KMS-11 (cell line): Measurements from ENCODE around the gene HAL.

Source experiments
- H2AFZ ChIP-seq: fragments of 200-600 bp; sonication (generic); 2 replicates; pipeline ENCODE4 v1.6.1; 2016; ENCODE audit warnings: antibody characterized with exemption, mixed run types, low read depth
- H3K27ac ChIP-seq: fragments of 200-600 bp; sonication (generic); 2 replicates; pipeline ENCODE4 v1.6.1; 2016; ENCODE audit warnings: mild to moderate bottlenecking, mixed run types
- H3K27me3 ChIP-seq: fragments of 200-600 bp; sonication (generic); 2 replicates; pipeline ENCODE4 v1.6.1; 2017; ENCODE audit warnings: mild to moderate bottlenecking, low read depth, mixed run types, moderate library complexity; ENCODE audit not compliant: insufficient read depth
- H3K36me3 ChIP-seq: fragments of 200-600 bp; sonication (generic); 2 replicates; pipeline ENCODE4 v1.6.1; 2017; ENCODE audit warnings: mild to moderate bottlenecking, mixed run types; ENCODE audit not compliant: insufficient read depth
- H3K4me1 ChIP-seq: fragments of 200-600 bp; sonication (generic); 2 replicates; pipeline ENCODE4 v1.6.1; 2016; ENCODE audit warnings: mild to moderate bottlenecking, low read depth, mixed run types; ENCODE audit not compliant: poor library complexity, severe bottlenecking
- H3K4me2 ChIP-seq: fragments of 200-600 bp; sonication (generic); 2 replicates; pipeline ENCODE4 v1.7.0; 2016; ENCODE audit warnings: mild to moderate bottlenecking, mixed run types
- H3K4me3 ChIP-seq: fragments of 200-600 bp; sonication (generic); IDR thresholded peaks from 2 replicates; pipeline ENCODE4 v1.6.1; 2017; ENCODE audit warnings: low read depth, low read length, mixed read lengths; ENCODE audit not compliant: insufficient read depth
- H3K79me2 ChIP-seq: fragments of 200-600 bp; sonication (generic); 2 replicates; pipeline ENCODE4 v1.6.1; 2016; ENCODE audit warnings: low read depth, mixed run types; ENCODE audit not compliant: insufficient read depth
- H3K9ac ChIP-seq: fragments of 200-600 bp; sonication (generic); 2 replicates; pipeline ENCODE4 v1.6.1; 2016; ENCODE audit warnings: mild to moderate bottlenecking, mixed run types
- H4K20me1 ChIP-seq: fragments of 200-600 bp; sonication (generic); 2 replicates; pipeline ENCODE4 v1.6.1; 2016; ENCODE audit warnings: mild to moderate bottlenecking, mixed run types; ENCODE audit not compliant: insufficient read depth
- CTCF ChIP-seq: fragments of 200-600 bp; sonication (generic); conservative IDR thresholded peaks from 2 replicates; pipeline ENCODE4 v1.6.1; 2017; ENCODE audit warnings: low read depth, mild to moderate bottlenecking, antibody characterized with exemption, low read length, moderate library complexity, mixed read lengths

HAL gene

GRCh38 chr12:96028538-96028937 lies 32.4 kb upstream of the HAL start:
- no peak for TF ChIP-seq CTCF
- H4K20me1 ChIP-seq = no peaks in the 10 kb centered on the region
- peaks cover under 1% of the 10 kb centered on the region for H3K4me1 ChIP-seq
- no peaks in the 10 kb centered on the region for H3K36me3 ChIP-seq
- no peak overlapping the region for H3K4me2 ChIP-seq
- H3K27ac ChIP-seq = no peak overlapping the region
- H2AFZ ChIP-seq = no peak overlapping the region
- 0 out of 2 replicates have a peak, but pooled peaks cover 2% of the 10 kb centered on the region for H3K79me2 ChIP-seq
- no peak overlapping the region for H3K4me3 ChIP-seq
- H3K27me3 ChIP-seq = no peaks in the 10 kb centered on the region
- H3K9ac ChIP-seq = no peak overlapping the region

DNA sequence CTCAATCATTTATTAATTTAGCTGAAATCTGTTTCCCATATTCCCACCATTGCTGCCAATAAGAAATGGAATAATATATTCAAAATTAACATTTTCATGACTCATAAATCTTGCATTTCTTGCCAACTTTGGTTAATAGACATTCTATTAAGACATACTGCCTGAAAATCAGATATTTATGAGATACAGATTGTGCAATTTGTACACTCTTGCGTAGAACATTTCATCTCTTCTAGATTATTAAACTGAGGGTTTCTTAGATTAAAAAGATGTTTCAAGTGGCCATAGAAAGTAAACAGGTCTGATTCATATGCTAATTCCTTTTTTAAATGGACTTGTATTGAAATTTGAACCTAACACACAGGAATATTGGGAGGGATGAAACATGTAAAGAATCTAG lies 30.2 kb upstream of the HAL start:
- no peak overlapping the region for H3K4me3 ChIP-seq
- H3K79me2 ChIP-seq = no peaks in the 10 kb centered on the region
- no peaks in the 10 kb centered on the region for H3K4me1 ChIP-seq
- H3K36me3 ChIP-seq = no peaks in the 10 kb centered on the region
- no peak overlapping the region for H2AFZ ChIP-seq
- no peak overlapping the region for H3K9ac ChIP-seq
- no peaks in the 10 kb centered on the region for H3K27me3 ChIP-seq
- H4K20me1 ChIP-seq = no peaks in the 10 kb centered on the region
- H3K4me2 ChIP-seq = no peak overlapping the region
- H3K27ac ChIP-seq = no peak overlapping the region
- no peak for TF ChIP-seq CTCF

GRCh38 chr12:96025518-96025917 lies 29.4 kb upstream of the HAL start:
- no peak overlapping the region for H2AFZ ChIP-seq
- no peak overlapping the region for H3K27ac ChIP-seq
- no peaks in the 10 kb centered on the region for H3K27me3 ChIP-seq
- no peak overlapping the region for H3K4me3 ChIP-seq
- H3K4me2 ChIP-seq = no peak overlapping the region
- TF ChIP-seq CTCF = no peak
- no peaks in the 10 kb centered on the region for H3K79me2 ChIP-seq
- H3K4me1 ChIP-seq = no peaks in the 10 kb centered on the region
- no peak overlapping the region for H3K9ac ChIP-seq
- no peaks in the 10 kb centered on the region for H3K36me3 ChIP-seq
- H4K20me1 ChIP-seq = no peaks in the 10 kb centered on the region

DNA sequence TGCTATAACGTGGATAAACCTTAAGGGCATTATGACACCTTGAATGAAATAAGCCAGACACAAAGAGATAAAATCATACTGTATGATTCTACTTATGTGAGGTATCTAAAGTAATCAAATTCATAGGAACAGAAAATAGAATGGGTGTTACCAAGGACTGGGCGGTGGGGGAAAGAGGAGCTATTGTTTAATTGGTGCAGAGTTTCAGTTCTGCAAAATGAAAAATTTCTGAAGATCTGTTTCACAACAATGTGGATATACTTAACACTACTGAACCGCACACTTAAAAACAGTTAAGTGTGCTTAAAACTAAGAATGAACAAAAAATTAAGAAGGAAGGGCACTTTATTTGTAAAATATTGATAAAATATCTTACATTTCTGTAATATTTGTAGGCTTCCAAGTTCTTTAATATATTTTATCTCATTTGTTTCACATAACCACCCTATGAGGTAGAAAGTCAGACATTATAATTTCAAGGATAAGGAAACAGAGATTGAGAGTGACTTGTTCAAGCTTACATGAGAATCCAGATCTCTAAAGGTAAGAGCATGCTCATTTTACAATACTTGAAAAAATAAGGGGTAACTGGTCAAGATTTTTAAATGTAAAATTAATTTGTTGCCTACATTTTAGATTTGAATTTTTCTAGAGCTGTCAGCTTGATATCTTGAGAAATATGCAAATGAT lies 24.3 kb upstream of the HAL start:
- H3K4me1 ChIP-seq = no peaks in the 10 kb centered on the region
- no peak overlapping the region for H3K27ac ChIP-seq
- H3K4me3 ChIP-seq = no peak overlapping the region
- H2AFZ ChIP-seq = no peak overlapping the region
- TF ChIP-seq CTCF = no peak
- H3K9ac ChIP-seq = no peak overlapping the region
- H3K79me2 ChIP-seq = no peaks in the 10 kb centered on the region
- no peak overlapping the region for H3K4me2 ChIP-seq
- no peaks in the 10 kb centered on the region for H3K36me3 ChIP-seq
- no peaks in the 10 kb centered on the region for H3K27me3 ChIP-seq
- H4K20me1 ChIP-seq = no peaks in the 10 kb centered on the region
